ENCODE measurements around the gene PSMB7. TPM values are rescaled to one million over a fixed set of nuclear protein-coding genes. Genes with fewer than 3 reads are reported as not detected.

Gene PSMB7
- total RNA-seq, 2 donors from 2014 or later = 120 to 126 TPM

DNA sequence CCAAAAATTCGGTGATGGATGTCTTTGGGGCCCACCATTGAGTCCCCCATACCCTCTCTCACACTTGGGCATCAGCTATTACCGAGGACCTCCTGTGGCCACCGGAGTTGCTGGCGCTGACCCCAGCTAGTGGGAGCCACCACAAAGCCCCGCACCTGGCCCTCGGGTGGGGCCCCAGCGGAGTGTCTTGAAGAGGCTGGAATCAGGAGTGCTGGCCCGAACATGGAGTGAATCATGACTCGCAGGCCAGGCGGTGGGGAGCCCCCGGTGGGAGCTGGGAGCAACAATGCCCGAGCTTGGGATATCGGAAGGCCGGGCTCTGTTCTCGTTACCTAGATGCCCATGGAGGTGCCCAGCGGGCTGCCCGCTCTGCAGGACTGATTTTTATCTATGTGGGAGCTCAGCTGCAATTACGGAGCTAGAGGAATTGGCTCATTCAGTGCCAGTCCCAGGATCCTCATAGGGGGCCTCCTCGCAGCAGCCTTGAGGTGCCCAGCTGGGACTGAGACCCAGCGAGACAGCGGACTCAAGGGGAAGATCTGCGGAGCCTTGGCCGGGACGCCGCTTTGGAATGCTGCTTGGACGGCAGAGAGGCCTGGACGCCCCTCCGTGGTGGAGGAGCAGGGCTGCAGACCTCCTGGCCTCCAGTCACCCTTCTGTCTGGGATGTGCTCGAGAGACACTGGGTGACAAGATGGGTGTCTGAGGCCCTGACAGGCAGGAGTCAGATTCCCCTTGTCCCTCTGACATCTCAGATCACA lies 70.8 kb downstream of the PSMB7 start:
- Mint-ChIP-seq H3K27me3 (ENCODE audit: low read depth) (no peaks in the 10 kb centered on the region), H3K9me3 (no peaks in the 10 kb centered on the region)

GRCh38 chr9:124343533-124344290 lies 71.5 kb downstream of the PSMB7 start:
- no peak overlapping the region for H3K4me3 Mint-ChIP-seq
- no peak overlapping the region for H3K27ac Mint-ChIP-seq
- peak in 1 of 2 donors; percentile 15 for ATAC-seq (replicated peaks in 1 of 2)
- no peak for DNase-seq
- no peaks in the 10 kb centered on the region for H3K36me3 Mint-ChIP-seq (ENCODE audit: insufficient read depth in 2 of 2)
- no peaks in the 10 kb centered on the region for H3K27me3 Mint-ChIP-seq (ENCODE audit: low read depth)
- H3K4me1 Mint-ChIP-seq (ENCODE audit: low read depth) = no peaks in the 10 kb centered on the region
- H3K9me3 Mint-ChIP-seq = no peaks in the 10 kb centered on the region

More for the DNA sequence above, 70.8 kb downstream of the PSMB7 start:
- H3K4me3 Mint-ChIP-seq = no peak overlapping the region
- H3K4me1 Mint-ChIP-seq (ENCODE audit: low read depth) = no peaks in the 10 kb centered on the region
- no peak overlapping the region for H3K27ac Mint-ChIP-seq
- no peaks in the 10 kb centered on the region for H3K36me3 Mint-ChIP-seq (ENCODE audit: insufficient read depth in 2 of 2)
- no peak for ATAC-seq (replicated peaks in 1 of 2)
- DNase-seq = no peak

DNA sequence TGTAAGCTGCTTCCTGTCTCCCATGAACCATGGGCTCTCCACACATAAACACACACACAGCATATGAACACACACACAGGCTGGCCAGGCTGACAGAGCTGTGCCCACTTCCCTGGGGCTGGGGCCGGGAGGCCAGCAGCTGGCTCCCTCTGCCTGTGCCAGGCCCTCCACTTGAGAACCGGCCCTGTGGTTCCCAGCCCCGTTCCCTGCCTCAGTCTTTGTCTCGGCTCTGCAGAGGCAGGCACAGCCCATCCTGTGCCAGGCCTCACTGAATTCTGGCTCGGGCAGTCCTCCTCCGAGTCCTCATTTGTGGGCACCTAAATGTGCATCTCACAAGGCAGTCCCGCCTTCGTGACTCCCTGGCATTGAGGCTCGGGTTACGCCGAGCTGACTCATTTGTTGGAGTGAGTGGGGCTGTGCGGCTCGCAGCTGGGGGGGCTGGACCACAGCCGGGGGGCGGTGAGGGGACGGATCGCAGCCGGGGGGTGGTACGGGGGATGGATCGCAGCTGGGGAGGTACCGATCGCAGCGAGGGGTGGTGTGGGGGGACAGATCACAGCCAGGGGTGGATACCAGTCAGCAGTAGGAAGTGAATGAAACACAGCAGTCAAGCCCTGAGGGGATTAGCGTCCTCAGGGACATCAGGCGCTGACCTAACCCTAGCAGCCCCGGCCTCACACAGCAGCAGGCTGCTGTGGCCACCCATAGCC lies 72.3 kb downstream of the PSMB7 start:
- DNase-seq (no peak), ATAC-seq (replicated peaks in 1 of 2) (peak in 1 of 2 donors; percentile 16)
- no peaks in the 10 kb centered on the region for H3K4me1 Mint-ChIP-seq (ENCODE audit: low read depth)
- peaks cover 4 to 5% of the 10 kb centered on the region in 2 donors for H3K36me3 Mint-ChIP-seq (ENCODE audit: insufficient read depth in 2 of 2)
- no peaks in the 10 kb centered on the region for H3K9me3 Mint-ChIP-seq
- no peak overlapping the region for H3K4me3 Mint-ChIP-seq
- H3K27ac Mint-ChIP-seq = no peak overlapping the region
- no peaks in the 10 kb centered on the region for H3K27me3 Mint-ChIP-seq (ENCODE audit: low read depth)

DNA sequence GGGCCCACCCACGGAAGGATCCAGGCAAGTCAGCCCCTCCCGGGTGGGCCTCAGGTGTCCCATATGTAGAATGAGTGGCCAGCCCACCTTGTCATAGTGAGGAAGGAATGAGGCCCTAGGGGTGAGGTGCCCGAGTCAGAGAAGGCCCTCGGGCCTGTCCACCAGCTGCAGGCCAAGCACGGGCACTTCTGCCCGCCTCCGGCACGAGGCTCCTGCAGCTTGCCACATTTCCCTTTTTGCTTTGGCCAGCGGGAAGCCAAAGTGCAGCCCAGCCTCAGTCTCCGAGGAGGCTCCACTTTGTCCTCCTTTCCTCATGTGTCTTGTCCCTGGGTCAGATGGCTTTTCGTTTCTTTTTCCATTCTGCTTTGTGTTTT lies 72.9 kb downstream of the PSMB7 start:
- H3K4me1 Mint-ChIP-seq (ENCODE audit: low read depth) = no peaks in the 10 kb centered on the region
- no peak overlapping the region for H3K4me3 Mint-ChIP-seq
- no peak overlapping the region for H3K27ac Mint-ChIP-seq

GRCh38 chr9:124341455-124342170 lies 73.6 kb downstream of the PSMB7 start:
- peaks cover 5 to 6% of the 10 kb centered on the region in 2 donors for H3K36me3 Mint-ChIP-seq (ENCODE audit: insufficient read depth in 2 of 2)
- H3K4me1 Mint-ChIP-seq (ENCODE audit: low read depth) = no peaks in the 10 kb centered on the region
- no peaks in the 10 kb centered on the region for H3K27me3 Mint-ChIP-seq (ENCODE audit: low read depth)
- H3K27ac Mint-ChIP-seq = no peak overlapping the region
- no peak for DNase-seq
- no peak for ATAC-seq (replicated peaks in 1 of 2)
- no peak overlapping the region for H3K4me3 Mint-ChIP-seq
- H3K9me3 Mint-ChIP-seq = peaks cover 2% of the 10 kb centered on the region in 2 donors

More for the DNA sequence above, 72.9 kb downstream of the PSMB7 start:
- no peak for ATAC-seq (replicated peaks in 1 of 2)
- no peaks in the 10 kb centered on the region for H3K27me3 Mint-ChIP-seq (ENCODE audit: low read depth)
- peaks cover 0 to 2% of the 10 kb centered on the region in 2 donors for H3K9me3 Mint-ChIP-seq
- DNase-seq = no peak
- peaks cover 5 to 6% of the 10 kb centered on the region in 2 donors for H3K36me3 Mint-ChIP-seq (ENCODE audit: insufficient read depth in 2 of 2)

GRCh38 chr9:124340219-124341069 lies 74.8 kb downstream of the PSMB7 start:
- H3K4me1 Mint-ChIP-seq (ENCODE audit: low read depth) = no peaks in the 10 kb centered on the region
- no peak for DNase-seq
- H3K9me3 Mint-ChIP-seq = peaks cover 2% of the 10 kb centered on the region in 2 donors
- H3K27me3 Mint-ChIP-seq (ENCODE audit: low read depth) = no peaks in the 10 kb centered on the region
- no peak for ATAC-seq (replicated peaks in 1 of 2)
- H3K27ac Mint-ChIP-seq = no peak overlapping the region
- peaks cover 5 to 6% of the 10 kb centered on the region in 2 donors for H3K36me3 Mint-ChIP-seq (ENCODE audit: insufficient read depth in 2 of 2)
- H3K4me3 Mint-ChIP-seq = no peak overlapping the region

DNA sequence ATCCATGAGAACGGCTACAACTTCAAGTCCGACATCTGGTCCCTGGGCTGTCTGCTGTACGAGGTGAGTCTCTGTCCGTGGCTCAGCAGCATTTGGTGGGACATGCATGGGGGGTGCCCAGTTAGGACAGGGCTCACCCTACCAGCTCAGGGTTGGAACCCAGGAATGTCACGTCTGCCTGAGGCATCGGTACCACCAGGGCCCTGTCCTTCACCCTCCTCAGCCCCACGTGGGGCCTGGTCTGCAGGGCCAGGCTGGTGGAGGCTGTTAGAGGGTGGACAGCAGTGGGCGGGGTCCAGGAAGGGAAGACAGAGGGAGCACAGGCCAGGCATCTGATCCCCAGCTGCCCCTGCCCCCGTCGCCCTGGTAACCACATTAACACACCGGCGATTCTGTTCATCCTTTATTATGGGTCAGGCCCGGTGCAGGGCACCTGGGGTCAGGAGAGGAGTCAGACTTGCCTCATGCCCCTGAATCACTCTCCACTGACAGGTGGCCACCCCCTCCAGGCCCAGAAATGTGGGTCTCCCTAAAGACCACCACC lies 75.6 kb downstream of the PSMB7 start:
- DNase-seq (no peak), ATAC-seq (replicated peaks in 1 of 2) (no peak)
- Mint-ChIP-seq H3K4me1 (ENCODE audit: low read depth) (no peaks in the 10 kb centered on the region), H3K36me3 (ENCODE audit: insufficient read depth in 2 of 2) (peaks cover 5 to 6% of the 10 kb centered on the region in 2 donors), H3K4me3 (no peak overlapping the region), H3K9me3 (peaks cover 2% of the 10 kb centered on the region in 2 donors), H3K27ac (no peak overlapping the region), H3K27me3 (ENCODE audit: low read depth) (no peaks in the 10 kb centered on the region)

DNA sequence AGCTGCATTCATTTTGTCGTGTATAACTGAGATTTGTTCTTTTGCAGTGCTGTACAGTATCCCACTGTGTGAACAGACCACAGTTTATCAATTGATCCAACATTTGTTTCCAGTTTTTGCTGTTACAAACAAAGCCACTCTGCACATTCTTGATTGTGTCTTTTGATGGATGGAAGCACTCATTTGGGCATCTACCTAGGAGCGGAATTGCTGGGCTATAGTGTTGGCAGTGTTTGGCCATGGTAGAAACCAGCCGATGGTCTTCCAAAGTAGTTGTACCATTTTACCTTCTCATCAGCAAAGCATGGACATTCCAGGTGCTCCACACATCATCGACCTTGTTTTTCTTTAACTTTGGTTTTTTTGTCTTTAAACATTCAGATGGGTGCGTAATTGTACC lies 77.7 kb downstream of the PSMB7 start:
- H3K27me3 Mint-ChIP-seq (ENCODE audit: low read depth) = no peaks in the 10 kb centered on the region
- DNase-seq = no peak
- H3K27ac Mint-ChIP-seq = no peak overlapping the region
- H3K4me3 Mint-ChIP-seq = no peak overlapping the region
- no peaks in the 10 kb centered on the region for H3K4me1 Mint-ChIP-seq (ENCODE audit: low read depth)
- no peak for ATAC-seq (replicated peaks in 1 of 2)
- H3K9me3 Mint-ChIP-seq = peaks cover 2% of the 10 kb centered on the region in 2 donors
- H3K36me3 Mint-ChIP-seq (ENCODE audit: insufficient read depth in 2 of 2) = peaks cover 5 to 6% of the 10 kb centered on the region in 2 donors

DNA sequence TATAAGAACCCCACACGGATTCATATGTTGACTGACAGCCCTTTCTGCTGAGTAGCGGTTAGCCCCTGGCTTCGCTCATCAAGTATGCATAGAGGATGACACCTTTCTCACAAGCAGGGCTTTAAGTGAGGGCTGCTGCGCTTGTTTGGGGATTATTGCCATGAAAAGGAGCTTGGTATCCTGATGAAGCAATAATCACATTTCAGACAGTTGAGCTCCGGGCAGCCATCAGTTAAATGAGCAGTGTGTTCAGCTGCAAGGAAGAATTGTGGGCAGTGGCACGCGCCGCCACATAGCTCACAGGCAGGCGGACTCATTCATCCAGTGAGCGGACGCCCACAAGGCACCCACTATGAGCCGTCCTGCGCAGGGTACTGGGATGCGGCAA lies 79.9 kb downstream of the PSMB7 start:
- Mint-ChIP-seq H3K4me1 (ENCODE audit: low read depth) (no peaks in the 10 kb centered on the region), H3K27me3 (ENCODE audit: low read depth) (no peaks in the 10 kb centered on the region), H3K9me3 (peaks cover 2% of the 10 kb centered on the region in 2 donors), H3K27ac (no peak overlapping the region), H3K36me3 (ENCODE audit: insufficient read depth in 2 of 2) (peaks cover 5 to 6% of the 10 kb centered on the region in 2 donors), H3K4me3 (no peak overlapping the region)
- no peak for DNase-seq
- ATAC-seq (replicated peaks in 1 of 2) = no peak

- DNase-seq (no peak), ATAC-seq (replicated peaks in 1 of 2) (no peak)
- Mint-ChIP-seq H3K9me3 (peaks cover 2% of the 10 kb centered on the region in 2 donors), H3K27me3 (ENCODE audit: low read depth) (no peaks in the 10 kb centered on the region), H3K36me3 (ENCODE audit: insufficient read depth in 2 of 2) (peaks cover 5 to 6% of the 10 kb centered on the region in 2 donors), H3K4me1 (ENCODE audit: low read depth) (no peaks in the 10 kb centered on the region), H3K27ac (no peak overlapping the region), H3K4me3 (no peak overlapping the region)
Observed at GRCh38 chr9:124334568-124335319, 80.5 kb downstream of the PSMB7 start.

GRCh38 chr9:124333203-124333579 lies 82.1 kb downstream of the PSMB7 start:
- Mint-ChIP-seq H3K4me1 (ENCODE audit: low read depth) (no peaks in the 10 kb centered on the region), H3K9me3 (peaks cover 2% of the 10 kb centered on the region in 2 donors), H3K4me3 (no peak overlapping the region), H3K27me3 (ENCODE audit: low read depth) (no peaks in the 10 kb centered on the region), H3K27ac (no peak overlapping the region), H3K36me3 (ENCODE audit: insufficient read depth in 2 of 2) (peaks cover 0 to 2% of the 10 kb centered on the region in 2 donors)
- ATAC-seq (replicated peaks in 1 of 2) = no peak
- no peak for DNase-seq

Measured in activated T-cell treated with anti-CD3 and anti-CD28 coated beads, Interleukin-2, amount 50 U/mL, for 72 hours (primary cell).